ENCODE measurements around the gene DCD. TPM values are rescaled to one million over a fixed set of nuclear protein-coding genes. Genes with fewer than 3 reads are reported as not detected.
"Not testable (repeated sequence)": the region's sequence is repeated elsewhere in the genome, so short reads cannot be mapped to it uniquely, and the experiment has no call there.

Gene DCD
- total RNA-seq = not detected

- DNase-seq = no peak
Measured at GRCh38 chr12:54648265-54648664, at the start of gene DCD. Gene DCD, minus strand, starts transcription at chr12:54648365. Its CDS starts 62 bp downstream, at chr12:54648303.

GRCh38 chr12:54697851-54698250 is 49.7 kb upstream of the DCD start:
- DNase-seq = no peak

- DNase-seq = no peak
Measured at GRCh38 chr12:54692353-54692752, 44.2 kb upstream of the DCD start.

DNA sequence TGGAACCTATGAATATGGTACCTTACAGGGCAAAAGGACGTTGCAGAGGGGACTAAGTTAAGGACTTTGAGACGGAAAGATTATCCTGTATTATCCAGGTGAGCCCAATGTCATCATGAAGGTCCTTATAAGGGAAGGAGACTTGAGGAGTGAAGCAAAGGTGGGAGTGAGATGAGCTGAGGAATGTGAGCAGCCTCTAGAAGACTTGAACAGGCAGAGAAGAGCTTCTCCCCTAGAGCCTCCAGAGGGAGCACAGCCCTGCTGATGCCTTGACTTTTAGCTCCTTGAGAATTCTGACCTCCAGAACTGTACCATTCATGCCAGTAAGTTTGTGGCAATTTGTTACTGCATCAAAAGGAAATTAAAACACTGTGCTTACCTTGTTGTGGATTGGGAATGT is 41.8 kb upstream of the DCD start:
- DNase-seq = no peak

DNA sequence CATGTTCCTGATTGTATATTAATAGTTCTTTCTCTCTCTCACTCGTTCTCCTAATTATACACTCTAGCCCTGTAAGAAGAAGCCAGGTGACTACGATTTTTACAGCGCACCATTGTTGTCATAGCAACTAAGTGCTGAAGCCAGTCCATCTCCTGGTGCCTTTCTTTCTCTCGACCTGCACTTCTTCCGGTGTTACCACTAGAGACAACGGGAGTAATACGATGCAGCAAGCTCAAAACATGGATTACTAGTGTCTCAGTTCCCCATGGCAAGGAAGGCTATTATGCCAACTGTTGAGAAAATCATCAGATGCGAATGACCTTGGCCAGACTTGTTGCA is 40.8 kb upstream of the DCD start:
- no peak for DNase-seq

DNA sequence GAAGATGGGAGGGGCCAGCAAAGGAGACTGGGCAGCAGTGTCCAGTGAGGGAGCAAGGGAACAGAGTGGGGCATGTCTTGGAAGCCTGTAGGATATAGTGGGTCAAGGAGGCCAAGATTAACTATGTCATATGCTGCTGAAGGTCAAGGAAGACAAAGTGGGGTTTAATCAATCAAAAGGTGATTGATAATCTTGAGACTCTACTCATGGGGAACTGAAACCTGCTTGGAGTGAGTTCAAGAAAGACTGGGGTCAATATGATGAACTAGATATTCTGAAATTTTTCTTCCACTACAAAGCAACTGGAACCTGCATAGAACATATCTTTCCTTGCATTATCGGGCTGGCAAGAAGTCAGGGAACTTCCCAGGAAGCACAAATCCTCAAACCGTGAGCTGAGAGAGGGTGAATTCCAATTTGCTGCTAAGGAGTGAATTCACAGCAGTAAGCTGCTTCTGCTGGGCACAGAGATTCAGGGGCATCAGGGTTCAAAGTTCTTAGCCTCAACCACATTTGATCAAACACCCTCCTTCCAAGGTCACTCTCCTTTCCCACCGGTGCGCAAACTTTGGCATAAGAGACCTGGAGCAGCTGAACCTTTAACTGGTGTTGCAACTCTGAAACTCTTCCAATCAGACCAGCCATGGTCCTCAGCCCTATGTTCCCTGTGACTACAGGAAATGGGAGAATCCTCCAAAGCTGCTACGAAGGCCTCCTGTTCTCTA is 40.3 kb upstream of the DCD start:
- DNase-seq = no peak

DNA sequence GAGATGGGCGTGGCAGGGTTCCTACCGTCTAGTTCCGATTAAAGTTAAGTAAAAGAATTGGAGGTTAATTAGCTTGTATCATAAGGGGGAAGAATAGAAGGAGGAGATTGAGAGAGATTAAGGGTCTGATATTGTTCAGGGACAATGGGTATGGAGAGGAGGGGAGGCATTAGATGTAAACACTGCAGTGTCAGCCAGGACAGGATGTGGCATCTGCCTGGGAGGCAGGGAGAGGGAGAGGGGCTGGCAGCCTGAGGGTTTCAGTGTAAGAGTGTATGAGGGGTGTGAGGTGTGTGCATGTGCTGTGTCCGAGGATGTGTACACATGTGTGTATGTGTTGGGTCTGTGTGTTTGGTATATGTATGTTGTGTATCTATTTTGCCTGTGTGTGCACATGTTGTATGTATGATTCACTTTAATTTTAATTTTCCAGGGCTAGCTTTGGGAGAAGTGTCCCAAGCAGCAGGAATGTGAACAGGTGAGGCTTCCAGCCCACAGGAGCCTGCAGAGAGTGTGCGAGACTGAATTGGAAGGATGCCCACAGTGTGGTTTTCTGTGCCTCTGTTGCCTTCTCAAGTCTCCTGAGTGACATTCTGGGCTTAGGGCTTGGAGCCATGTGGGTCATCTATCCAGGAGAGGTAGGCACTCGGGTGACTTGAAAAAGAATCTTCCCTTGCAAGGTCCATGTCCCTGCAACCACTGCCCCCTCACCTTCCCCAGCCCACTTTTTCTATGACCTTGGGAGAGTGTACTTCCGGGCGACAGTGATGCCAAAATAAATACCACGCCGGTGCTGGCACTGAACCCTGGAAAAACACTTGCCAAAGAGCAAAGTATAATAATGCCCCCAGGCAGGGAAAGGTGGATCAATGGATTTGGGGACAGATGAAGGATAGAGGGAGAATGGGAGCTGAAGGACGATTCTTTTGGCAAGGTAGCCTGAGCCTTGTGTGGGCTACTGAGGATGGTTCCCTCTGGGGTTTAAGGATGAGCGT is 36.8 kb upstream of the DCD start:
- no peak for DNase-seq

- no peak for DNase-seq
Measured at GRCh38 chr12:54683398-54683797, 35.2 kb upstream of the DCD start.

GRCh38 chr12:54682674-54683073 is 34.5 kb upstream of the DCD start:
- DNase-seq = no peak

DNA sequence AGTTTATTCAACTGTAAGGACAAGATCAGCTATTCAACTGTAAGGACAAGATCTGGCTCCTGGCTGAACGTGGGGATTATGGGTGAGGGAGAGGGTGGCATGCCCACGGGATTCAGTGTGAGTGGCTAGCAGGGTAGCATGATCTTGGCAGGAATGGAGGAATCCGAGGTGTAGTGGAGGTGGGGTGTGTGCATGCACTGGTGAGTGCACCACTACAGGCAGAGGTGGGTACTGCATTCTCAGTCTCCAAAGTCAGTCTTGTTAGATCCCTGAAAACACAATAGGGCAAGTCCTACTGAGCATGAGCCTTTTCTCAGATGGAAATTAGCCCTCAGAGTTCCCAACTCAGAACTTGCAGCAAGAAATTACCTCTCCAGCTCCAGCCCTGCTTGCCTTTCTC is 32.2 kb upstream of the DCD start:
- no peak for DNase-seq

GRCh38 chr12:54678131-54678530 is 30.0 kb upstream of the DCD start:
- no peak for DNase-seq

- DNase-seq = no peak
Measured at GRCh38 chr12:54667945-54668344, 19.8 kb upstream of the DCD start.

- DNase-seq = no peak
Measured at GRCh38 chr12:54666008-54666407, 17.8 kb upstream of the DCD start.

DNA sequence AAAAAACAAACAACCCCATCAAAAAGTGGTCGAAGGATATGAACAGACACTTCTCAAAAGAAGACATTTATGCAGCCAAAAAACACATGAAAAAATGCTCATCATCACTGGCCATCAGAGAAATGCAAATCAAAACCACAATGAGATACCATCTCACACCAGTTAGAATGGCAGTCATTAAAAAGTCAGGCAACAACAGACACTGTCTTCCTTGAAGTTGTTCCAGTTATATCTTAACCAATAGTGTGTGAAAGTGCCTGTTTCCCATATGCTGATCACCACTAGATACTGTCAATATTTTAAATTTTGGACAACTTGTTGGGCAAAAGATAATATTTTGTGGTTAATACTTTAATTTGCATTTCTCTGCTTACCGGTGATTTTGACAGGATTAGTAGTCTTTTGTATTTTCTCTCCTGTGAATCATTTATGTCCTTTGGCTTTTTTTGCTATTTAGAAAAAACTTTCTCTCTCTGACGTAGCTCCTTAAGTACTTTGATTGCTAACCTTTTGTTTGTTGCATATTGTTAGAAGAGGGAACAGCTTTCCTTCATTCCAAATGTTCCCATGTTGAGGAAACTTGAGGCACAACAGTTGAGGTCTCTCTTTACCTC is 17.0 kb upstream of the DCD start:
- DNase-seq = not testable (repeated sequence)

DNA sequence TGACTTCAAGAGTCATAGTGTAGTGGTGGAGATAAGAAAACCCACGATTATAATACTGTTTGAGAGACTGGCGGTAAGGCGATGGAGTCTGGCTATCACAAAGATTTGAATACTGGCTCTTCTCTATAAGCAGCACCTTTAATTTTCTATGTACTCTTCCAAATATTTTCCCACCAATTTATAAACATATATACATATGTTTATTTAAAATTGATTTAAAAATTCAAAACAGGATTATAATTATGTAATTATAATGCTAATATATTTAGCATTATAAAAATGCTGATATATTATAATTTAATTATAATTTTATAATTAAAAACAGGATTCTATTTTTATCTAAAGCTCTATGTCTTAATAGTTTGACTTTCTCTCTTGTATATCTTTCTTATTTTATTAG is 15.4 kb upstream of the DCD start:
- DNase-seq = no peak

DNA sequence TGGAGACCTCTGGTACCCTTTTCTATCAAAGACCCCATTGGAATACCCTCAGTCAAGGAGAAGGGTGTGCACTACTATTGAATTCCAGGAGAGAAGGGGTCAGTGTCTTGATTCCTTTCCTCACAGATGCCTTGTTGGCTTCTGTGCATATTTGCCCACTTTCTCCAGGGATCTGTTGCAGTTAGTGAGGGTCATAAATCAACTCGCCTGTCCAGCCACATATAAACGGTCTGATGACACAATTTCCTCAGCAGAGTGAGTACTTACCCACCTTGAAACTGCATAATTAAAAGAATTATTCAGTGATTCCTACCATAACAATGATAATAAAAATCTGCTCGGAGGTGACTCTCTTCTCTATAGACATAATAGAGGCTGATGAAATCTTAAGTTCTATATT is 13.9 kb upstream of the DCD start:
- DNase-seq = no peak

GRCh38 chr12:54661048-54661447 is 12.9 kb upstream of the DCD start:
- no peak for DNase-seq

- no peak for DNase-seq
Measured at GRCh38 chr12:54660320-54660962, 12.3 kb upstream of the DCD start.

GRCh38 chr12:54658306-54659264 is 10.4 kb upstream of the DCD start:
- no peak for DNase-seq

DNA sequence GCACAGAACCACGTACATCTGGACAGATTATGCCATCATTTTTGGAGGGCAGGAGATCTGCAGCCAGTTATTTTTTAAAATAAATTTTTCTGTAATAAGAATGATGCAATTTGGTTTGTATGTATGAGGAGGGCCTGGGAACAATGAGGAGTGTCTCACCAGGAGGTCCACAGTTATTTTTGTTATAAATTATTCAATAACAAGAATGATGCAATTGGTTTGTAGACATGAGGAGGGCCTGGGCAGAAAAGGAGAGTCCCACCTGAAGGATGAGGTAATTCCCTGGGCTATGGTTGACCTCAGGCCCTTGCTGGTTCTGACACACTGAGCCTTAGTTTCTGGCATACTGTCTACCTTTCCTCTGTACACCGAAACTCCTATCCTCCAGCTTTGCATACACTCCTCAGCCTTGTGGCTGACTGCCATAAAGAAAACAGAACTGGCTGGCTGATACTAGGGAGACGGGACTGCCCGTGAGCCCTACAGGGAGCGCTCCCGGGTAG is 9.0 kb upstream of the DCD start:
- DNase-seq = no peak

DNA sequence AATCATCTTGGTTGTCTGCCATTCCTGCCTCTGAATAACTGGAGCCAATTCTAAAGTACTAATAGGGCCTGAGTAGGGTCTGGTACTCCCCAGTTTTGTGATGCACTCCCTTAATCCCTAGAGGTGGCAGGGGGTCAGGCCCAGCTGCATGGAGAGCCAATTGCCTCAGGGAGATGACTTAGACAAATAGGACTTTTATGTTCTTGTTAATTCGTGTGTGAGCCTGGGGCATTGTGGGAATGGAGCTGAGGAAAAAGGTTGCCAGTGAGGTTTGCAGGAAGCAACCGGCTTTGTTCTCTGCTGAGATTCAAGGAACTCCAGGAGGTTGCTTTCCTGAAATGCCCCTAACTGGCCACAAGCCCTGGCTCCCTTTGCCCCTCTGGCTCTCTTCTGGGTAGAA is 6.8 kb upstream of the DCD start:
- DNase-seq = no peak

All from skin of body (tissue), 2 donors.